ENCODE results near the gene AK4.

GRCh38 chr1:65230731-65231481 is 82.9 kb downstream of the AK4 start:
- TF ChIP-seq CTCF (IDR thresholded peaks at IDR 0.05): no peak
- no peak for TF ChIP-seq EP300 (IDR thresholded peaks at IDR 0.05)
- no peak for TF ChIP-seq POLR2AphosphoS5 (IDR thresholded peaks at IDR 0.05)
- no peak for TF ChIP-seq POLR2A (IDR thresholded peaks at IDR 0.05)

Measured in upper lobe of left lung (tissue), 4 donors.